K562 (cell line): ENCODE measurements around the gene FN3KRP. TPM values are rescaled to one million over a fixed set of nuclear protein-coding genes. Genes with fewer than 3 reads are reported as not detected.

Experiments
- CTCF ChIP-seq, 3 experiments: IDR thresholded peaks in 2 of 3; conservative IDR thresholded peaks in 1 of 3; 2 replicates each; pipeline ENCODE4 v1.5.1; 2011 to 2012; ENCODE audit warnings: low read length in 3 of 3, mild to moderate bottlenecking in 3 of 3, control low read depth in 2 of 3, improper control_type of control experiment in 1 of 3, inconsistent platforms in 1 of 3, low read depth in 1 of 3, mixed read lengths in 1 of 3, moderate library complexity in 1 of 3; ENCODE audit not compliant: insufficient read depth in 2 of 3
- CTCFL ChIP-seq: IDR thresholded peaks from 2 replicates; pipeline ENCODE4 v1.6.1; 2011; ENCODE audit warnings: borderline replicate concordance, low read depth, mild to moderate bottlenecking, moderate library complexity, low read length; ENCODE audit not compliant: insufficient read depth, poor library complexity, severe bottlenecking
- GTF2B ChIP-seq: IDR thresholded peaks from 2 replicates; pipeline ENCODE4 v1.6.1; 2011; ENCODE audit not compliant: insufficient read length; ENCODE audit errors: extremely low read depth
- JUNB ChIP-seq: fragments of 450-650 bp; formaldehyde crosslinking; conservative IDR thresholded peaks from 2 replicates; pipeline ENCODE4 v1.4.0; 2020; ENCODE audit warnings: mild to moderate bottlenecking
- NR2F6 ChIP-seq: fragments of 450-650 bp; formaldehyde crosslinking; IDR thresholded peaks from 2 replicates; pipeline ENCODE4 v1.4.0; 2020; ENCODE audit warnings: mild to moderate bottlenecking
- RAD21 ChIP-seq, 2 experiments: fragments of 250-450 bp in 1 of 2; fragments of 450-650 bp in 1 of 2; sonication (Bioruptor Pico) in 1 of 2; formaldehyde crosslinking in 1 of 2; IDR thresholded peaks in 1 of 2; conservative IDR thresholded peaks in 1 of 2; 2 replicates each; pipeline versions ENCODE4 v1.4.0 to v1.8.0; 2020 to 2022; ENCODE audit warnings: mild to moderate bottlenecking in 2 of 2, moderate library complexity in 1 of 2
- RB1 ChIP-seq: fragments of 450-650 bp; IDR thresholded peaks from 2 replicates; pipeline ENCODE4 v1.6.1; 2017; ENCODE audit warnings: low read depth, mild to moderate bottlenecking
- REST ChIP-seq, 2 experiments: fragments of 450-650 bp; formaldehyde crosslinking in 1 of 2; IDR thresholded peaks; 2 replicates each; pipeline versions ENCODE4 v1.4.0 to v1.6.1; 2014 to 2020; ENCODE audit warnings: mild to moderate bottlenecking in 2 of 2, borderline replicate concordance in 1 of 2, low read depth in 1 of 2
- TCF7 ChIP-seq: sonication (generic); IDR thresholded peaks from 2 replicates; pipeline ENCODE4 v1.6.1; 2016; ENCODE audit warnings: antibody characterized with exemption, borderline replicate concordance
- ZBTB9 ChIP-seq: fragments of 450-650 bp; formaldehyde crosslinking; IDR thresholded peaks from 2 replicates; pipeline ENCODE4 v1.4.0; 2020; ENCODE audit warnings: mild to moderate bottlenecking, moderate library complexity
- polyA plus RNA-seq, 8 experiments: library from polyadenylated mRNA; depleted of rRNA in 4 of 8; stranded (reverse) in 5 of 8; unstranded in 3 of 8; fragments of >200 nt; fragmentation: Nextera tagmentation in 2 of 8; fragmentation: Illumina TruSeq in 1 of 8; extraction: Ambion mirVana in 2 of 8; extraction: Trizol in 1 of 8; gene quantifications; 2 replicates each; pipeline versions ENCODE4 v1.2.1 to v1.2.3, GENCODE V29; 2011 to 2014; ENCODE audit warnings: inconsistent platforms in 1 of 8, missing spikeins in 1 of 8
- total RNA-seq, 7 experiments: library from RNA; depleted of rRNA in 6 of 7; stranded (reverse); fragments of >200 nt in 6 of 7; fragmentation: Illumina TruSeq in 2 of 7; extraction: Trizol in 2 of 7; gene quantifications; 2 replicates each; pipeline versions ENCODE4 v1.2.1 to v1.2.3, GENCODE V29; 2011 to 2021; ENCODE audit warnings: low replicate concordance in 1 of 7

FN3KRP gene
- total and polyA plus RNA-seq, 9 of the 15 experiments (the other 6 are each of a cell fraction or from before 2014, with no cell fraction given): 2.0 to 32.1 (median 24.9) TPM

- TF ChIP-seq ZBTB9 (CRISPR knock-in tag) (no peak), REST (IDR thresholded peaks at IDR 0.05; ENCODE audit: borderline replicate concordance) (peak; percentile 41; the same call in 1 of the 2 replicates), REST (CRISPR knock-in tag; IDR thresholded peaks at IDR 0.05; ENCODE audit: low read depth) (no peak), NR2F6 (CRISPR knock-in tag) (no peak), CTCFL (peak; percentile 36), GTF2B (no peak), CTCF (IDR thresholded peaks at IDR 0.05 in 2 of 3, conservative IDR thresholded peaks at IDR 0.05 in 1 of 3; ENCODE audit: insufficient read depth in 2 of 3, low read depth in 1 of 3, low read length in 3 of 3) (peak; percentile 70 to 84 (median 73)), JUNB (CRISPR knock-in tag) (no peak), RB1 (peak; percentile 64), RAD21 (CRISPR knock-in tag; conservative IDR thresholded peaks at IDR 0.05 in 1 of 2, IDR thresholded peaks at IDR 0.05 in 1 of 2) (peak; percentile 36 to 53), TCF7 (no peak)
These were observed 58.7 kb downstream of the FN3KRP start (continued) for GRCh38 chr17:82775001-82775823.
